Dedifferentiated amniotic fluid mesenchymal stem cell (primary cell): Measurements from ENCODE around the gene COL6A1.

ENCODE experiments used
- DNase-seq: peaks from one replicate; pipeline ENCODE4 v3.0.0-alpha.2; 2016; ENCODE audit errors: extremely low spot score

COL6A1 gene

GRCh38 chr21:45982758-45983648 is 1.4 kb downstream of the COL6A1 start:
- no peak for DNase-seq

DNA sequence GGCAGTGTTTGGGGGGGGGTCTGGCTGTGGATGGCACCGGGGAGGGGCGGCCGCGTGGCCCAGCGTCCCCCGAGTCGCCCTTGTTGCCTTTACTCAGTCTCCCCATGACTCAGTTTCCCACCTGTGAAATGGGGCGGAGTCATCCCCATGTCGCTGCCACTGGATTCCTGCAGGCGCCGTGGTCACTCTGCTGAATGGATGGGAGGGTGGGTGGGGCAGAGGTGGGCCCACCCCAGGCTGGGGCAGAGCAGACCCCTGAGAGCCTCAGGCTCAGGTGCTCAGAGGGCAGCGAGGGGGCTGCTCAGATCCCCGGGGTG is 2.0 kb downstream of the COL6A1 start:
- no peak for DNase-seq

DNA sequence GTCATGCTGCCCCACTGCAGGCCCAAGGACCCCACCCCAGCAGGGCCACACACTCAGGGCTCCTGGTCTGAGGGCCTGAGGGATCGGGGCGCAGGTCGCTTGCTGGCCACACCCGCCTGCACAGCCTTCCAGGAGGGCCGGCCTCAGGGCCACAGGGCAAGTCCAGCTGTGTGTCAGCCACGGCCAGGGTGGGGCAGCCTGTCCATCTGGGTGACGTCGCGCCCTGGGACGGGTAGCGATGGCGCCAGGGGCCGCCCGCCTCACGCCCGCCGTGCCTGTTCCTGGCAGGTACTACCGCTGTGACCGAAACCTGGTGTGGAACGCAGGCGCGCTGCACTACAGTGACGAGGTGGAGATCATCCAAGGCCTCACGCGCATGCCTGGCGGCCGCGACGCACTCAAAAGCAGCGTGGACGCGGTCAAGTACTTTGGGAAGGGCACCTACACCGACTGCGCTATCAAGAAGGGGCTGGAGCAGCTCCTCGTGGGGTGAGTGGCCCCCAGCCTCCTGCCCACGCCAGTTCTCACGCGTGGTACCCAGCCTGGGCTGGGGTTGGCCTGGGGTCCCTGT is 2.5 kb downstream of the COL6A1 start:
- DNase-seq: no peak

DNA sequence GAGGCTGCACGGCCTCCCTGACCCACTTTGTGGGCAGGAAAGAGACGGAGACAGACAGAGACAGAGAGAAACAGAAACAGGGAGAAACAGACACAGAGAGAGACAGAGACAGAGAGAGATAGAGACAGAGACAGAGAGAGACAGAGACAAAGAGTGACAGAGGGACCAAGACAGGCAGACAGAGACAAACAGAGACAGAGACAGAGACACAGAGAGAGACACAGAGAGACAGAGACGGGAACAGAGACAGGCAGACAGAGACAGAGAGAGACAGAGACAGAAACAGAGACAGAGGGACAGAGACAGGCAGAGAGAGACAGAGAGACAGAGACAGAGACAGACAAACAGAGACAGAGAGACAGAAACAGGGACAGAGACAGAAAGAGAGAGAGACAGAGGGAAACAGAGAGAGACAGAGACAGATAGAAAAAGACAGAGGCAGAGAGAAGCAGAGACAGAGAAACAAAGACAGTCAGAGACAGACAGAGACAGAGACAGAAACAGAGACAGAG is 3.1 kb downstream of the COL6A1 start:
- no peak for DNase-seq

DNA sequence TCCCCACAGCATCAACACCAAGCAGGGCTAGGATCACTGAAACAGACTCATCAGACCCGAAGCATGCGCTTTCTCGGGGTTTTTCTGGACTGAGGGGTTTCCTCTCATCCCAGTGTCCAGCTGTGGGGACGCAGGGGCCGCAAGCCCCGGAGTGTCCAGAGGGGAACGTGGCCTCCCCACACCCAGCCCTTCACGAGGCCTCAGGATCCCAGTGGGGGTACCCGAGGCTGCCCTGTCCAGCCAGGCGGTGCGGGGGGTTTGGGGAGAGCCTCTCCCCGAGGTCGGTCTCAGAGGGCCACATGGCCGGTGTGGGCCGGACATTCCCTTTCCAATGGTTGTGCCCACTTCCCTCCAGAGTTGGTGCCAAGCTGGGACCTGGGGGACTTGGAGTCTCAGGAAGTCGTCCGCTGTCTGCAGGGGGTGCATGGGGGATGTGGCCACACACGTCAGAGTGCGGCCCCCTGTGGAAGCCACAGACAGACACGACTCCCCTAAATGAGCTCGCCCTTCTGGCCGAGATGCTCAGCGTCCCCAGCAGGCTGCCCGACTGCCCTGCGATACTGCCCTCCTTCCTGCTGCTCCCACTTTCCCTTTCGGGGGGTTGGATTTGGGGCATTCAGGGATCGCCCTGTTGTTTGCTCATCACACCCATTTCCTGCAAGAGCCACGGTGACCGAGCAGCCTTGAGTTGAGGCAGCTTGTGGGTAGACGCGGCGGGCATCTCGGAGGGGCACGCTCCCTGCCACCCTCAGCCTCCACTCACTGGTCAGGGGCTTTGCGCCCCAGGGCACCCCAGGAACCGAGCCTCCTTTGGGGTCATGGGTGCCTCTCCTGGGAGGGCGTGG is 4.1 kb downstream of the COL6A1 start:
- no peak for DNase-seq

- DNase-seq: no peak
These were observed 4.9 kb downstream of the COL6A1 start for GRCh38 chr21:45986316-45987051.

DNA sequence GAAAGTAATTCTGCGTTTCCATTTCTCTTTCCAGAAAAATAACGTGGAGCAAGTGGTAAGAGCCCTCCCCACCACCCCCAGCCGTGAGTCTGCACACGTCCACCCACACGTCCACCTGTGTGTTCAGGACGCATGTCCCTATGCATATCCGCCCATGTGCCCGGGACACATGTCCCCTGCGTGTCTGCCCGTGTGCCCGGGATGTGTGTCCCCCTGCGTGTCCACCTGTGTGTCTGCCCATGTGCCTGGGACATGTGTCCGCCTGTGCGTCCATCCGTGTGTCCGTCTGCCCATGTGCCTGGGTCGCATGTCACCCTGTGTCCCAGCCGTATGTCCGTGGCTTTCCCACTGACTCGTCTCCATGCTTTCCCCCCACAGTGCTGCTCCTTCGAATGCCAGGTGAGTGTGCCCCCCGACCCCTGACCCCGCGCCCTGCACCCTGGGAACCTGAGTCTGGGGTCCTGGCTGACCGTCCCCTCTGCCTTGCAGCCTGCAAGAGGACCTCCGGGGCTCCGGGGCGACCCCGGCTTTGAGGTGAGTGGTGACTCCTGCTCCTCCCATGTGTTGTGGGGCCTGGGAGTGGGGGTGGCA is 5.6 kb downstream of the COL6A1 start:
- no peak for DNase-seq

DNA sequence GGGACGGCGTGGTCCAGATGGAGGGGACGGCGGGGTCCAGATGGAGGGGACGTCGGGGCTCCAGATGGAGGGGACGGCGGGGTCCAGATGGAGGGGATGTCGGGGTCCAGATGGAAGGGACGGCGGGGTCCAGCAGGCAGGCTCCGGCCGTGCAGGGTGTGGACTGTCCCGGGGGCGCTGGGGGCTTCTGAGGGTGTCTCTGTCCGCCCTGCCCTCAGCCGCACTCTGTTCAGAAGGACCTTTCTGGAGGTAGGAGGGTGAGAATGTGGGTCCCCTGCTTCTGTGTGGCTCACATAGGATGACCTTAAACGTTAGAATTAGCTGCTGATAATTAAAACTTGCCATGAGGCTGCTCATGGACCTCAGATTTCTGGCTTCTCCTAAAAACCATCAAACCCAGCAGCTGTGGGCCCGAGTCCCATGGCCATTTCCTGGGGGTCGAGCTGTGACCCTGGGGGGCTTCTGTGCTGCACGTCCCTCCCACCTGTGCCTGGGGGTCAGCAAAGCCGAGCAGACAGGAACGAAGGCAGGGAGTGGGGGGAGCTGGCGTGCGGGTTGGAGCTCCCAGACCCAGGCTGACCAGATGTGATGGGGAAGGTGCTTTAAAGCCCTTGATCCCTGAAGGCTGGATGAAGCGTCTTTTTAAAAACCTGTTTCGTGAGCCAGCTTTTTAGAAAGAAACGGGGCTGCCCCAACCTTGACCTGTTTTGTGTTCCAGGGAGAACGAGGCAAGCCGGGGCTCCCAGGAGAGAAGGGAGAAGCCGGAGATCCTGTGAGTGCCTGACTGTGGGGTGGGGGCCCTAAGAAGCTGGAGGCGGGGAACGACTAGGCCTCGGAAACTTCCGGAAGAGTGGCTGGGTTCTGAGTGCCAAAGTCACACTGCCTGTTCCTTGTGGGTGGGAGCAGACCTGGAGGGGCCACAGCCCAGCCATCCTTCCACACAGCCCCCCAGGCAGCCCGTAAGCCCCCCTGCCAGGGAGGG is 7.1 kb downstream of the COL6A1 start:
- no peak for DNase-seq

DNA sequence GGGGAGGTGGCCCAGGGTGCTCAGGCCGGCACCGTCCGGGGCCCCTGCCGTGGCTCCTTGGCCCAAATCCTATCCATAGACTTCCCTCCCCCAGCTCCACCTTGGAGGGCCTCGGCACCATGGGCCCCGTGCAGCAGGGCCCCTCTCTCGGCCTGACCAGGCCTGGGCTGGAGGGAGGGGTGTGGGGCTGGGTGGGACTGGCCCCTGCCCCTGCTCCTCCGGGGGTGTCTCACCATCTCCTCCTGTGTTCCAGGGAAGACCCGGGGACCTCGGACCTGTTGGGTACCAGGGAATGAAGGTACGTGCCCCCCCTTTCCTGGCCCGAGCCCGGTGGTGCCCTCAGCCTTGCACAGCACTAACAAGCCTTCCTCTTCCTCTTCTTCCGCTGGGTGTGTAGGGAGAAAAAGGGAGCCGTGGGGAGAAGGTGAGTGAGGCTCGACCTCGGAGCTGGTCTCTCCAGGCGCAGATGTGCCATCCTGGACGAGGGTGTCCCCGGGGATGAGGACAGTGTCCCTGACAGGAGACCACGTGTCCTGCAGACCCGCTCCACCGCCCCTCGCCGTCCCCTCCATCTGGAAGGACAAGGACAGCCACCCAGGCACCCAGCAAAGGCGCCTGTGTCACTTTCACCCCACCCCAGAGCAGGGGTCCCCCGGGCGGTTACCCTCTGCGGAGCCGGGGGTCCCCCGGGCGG is 7.9 kb downstream of the COL6A1 start:
- no peak for DNase-seq

GRCh38 chr21:45990049-45990711 is 8.6 kb downstream of the COL6A1 start:
- no peak for DNase-seq

- DNase-seq: no peak
These were observed 9.4 kb downstream of the COL6A1 start for GRCh38 chr21:45990741-45991605.

DNA sequence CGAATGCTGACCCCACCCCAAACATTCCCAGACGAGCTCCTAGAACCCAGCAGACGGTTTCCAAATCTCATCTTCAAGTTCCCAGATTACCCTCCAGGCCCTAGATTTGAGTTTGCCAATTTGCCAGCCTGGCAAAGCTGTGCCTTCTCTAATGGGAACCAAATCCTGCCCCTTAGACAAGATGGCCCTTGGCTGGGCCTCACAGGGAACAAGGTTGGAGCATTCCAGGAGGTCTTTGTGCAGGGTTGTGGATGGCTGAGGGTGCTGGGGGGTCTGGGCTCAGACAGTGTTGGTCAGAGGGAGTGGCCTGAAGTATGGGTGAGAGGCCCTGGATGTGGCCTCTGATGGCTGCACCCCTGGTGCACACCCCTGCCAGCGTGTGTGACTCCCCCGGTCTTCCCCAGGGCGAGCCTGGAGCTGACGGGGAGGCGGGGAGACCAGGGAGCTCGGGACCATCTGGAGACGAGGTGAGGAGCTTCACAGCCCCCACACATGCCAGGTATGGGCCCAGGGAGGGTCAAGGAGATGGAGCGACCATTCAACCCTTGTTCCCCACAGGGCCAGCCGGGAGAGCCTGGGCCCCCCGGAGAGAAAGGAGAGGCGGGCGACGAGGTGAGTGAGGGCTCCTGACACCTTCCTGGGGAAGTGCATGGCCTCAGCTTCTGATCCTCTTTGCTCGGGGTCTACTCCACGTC is 10.2 kb downstream of the COL6A1 start:
- no peak for DNase-seq

GRCh38 chr21:45992301-45993209 is 11.0 kb downstream of the COL6A1 start:
- DNase-seq: no peak

DNA sequence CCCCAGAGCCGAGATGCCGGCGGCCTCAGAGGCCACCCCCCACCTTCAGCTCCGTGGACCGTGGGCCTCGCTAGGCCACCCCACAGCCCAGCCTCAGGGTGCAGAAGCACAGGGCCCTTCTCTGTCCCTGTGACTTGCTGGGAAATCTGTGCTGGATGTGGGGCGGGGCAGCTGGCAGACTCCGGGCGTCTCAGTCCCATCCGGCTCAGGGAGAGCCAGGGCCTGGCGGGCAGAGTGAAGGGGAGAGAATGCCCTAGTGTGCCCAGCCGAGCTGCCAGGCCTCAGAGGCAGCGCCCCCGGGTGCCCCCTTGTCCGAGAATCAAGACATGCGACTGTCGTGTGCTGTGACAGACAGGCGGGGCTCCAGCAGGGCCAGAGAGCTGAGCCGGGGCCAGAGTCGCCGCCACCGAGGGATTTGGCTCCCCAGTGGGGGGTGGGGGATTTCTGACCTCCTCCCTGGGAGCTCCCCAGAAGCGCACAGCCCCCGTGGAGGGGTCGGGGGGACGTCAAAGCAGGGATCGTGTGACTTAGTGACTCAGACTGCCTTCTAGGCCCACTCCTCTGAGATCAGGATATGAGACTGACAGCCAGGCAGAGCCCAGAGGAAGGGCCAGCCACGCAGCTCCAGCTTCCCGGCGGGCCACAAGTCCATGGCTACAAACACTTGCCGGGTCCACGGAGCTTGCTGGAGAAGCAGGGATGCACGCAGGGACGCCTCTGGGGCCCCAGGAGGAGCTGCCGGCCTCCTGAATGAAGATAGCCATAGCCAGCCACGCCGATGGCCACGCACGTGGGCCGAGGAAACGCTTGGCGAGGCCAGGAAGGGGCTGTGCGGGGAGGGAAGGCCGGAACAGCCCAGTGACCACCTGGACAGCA is 11.9 kb downstream of the COL6A1 start:
- DNase-seq: no peak

GRCh38 chr21:45994086-45994661 is 12.6 kb downstream of the COL6A1 start:
- no peak for DNase-seq
